RPMI8226 (cell line): ENCODE data around the gene PDE9A.
"Not testable (repeated sequence)": the region's sequence is repeated elsewhere in the genome, so short reads cannot be mapped to it uniquely, and the experiment has no call there.

ENCODE experiments used
- DNase-seq: peaks from one replicate; pipeline ENCODE4 v3.0.0-alpha.2; 2015

The PDE9A gene

GRCh38 chr21:42691901-42692559 is 38.6 kb downstream of the PDE9A start:
- DNase-seq, result no peak

DNA sequence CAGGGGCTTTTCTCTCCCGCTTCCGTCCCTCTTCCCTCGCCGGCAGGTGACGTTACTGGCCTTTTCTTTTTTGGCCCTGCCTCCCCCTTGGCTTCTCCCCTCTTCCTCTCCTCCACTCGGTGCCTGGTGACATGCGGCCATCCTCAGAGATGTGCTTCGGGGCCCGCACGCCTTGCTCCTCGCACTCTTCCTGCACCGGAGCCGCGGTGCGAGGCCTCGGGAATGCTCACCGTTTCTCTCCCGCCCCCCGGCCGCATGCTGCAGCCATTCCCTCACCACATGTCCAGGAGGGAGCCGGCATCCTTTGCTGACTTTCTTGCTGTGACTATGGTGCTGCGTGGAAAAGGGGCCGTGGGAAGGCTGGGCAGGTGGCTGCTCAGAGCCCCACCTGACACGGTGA is 39.3 kb downstream of the PDE9A start:
- DNase-seq, result no peak

GRCh38 chr21:42694751-42695696 is 41.6 kb downstream of the PDE9A start:
- no peak for DNase-seq

DNA sequence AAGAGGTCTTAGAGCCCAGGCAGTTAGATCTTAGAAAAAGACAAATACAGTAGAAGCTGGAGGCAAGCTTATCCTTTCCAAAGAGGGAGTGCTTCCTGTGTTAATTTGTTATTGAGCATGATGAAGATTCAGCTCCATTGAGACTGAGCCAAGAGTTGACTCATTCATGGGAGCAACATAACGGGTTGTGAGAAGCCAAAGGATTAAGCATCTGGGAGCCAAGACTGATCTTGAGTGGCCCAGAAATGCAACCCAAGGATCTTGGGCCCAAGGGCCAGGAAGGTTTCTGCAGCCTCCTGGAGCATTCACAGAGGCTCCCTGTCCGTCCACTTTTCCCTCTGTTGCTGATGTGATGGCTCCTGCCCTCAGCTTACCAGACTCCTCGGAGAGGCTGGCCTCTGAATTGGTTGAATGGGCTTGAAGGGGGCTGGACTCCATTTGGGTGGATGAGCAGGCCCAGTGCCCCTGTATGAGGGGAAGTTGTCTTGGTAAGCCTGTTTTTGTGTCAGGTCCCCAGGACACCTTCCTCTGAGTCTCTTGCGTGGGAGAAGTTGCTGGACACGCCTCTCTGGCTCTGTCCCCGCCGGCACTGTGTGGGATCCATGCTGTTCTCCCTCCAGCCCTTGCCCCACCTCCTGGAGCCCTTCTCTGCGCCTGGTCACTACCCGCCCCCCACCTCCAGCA is 42.4 kb downstream of the PDE9A start:
- no peak for DNase-seq

GRCh38 chr21:42696501-42697040 is 43.1 kb downstream of the PDE9A start:
- DNase-seq, result no peak

- DNase-seq, result no peak
Measured at GRCh38 chr21:42698733-42699132, 45.3 kb downstream of the PDE9A start.

DNA sequence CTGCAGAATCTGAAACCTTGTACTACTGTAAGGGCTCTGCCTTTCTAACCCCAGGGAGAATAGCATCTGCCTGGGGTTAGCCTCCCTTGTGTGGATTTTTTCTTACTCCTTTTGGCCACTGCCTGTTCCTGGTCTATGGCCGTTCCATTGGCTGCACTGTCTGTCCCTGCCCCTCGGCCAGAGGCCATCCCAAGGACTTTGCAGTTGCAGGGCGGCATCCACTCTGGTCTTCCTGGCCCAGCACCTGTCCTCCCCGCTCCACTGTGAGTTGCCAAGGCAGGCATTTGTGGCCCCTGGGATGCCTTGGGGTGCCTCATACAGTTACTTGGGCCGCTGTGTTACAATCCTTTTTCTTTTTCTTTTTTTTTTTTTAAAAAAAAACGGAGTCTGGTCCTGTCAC is 45.8 kb downstream of the PDE9A start:
- no peak for DNase-seq

DNA sequence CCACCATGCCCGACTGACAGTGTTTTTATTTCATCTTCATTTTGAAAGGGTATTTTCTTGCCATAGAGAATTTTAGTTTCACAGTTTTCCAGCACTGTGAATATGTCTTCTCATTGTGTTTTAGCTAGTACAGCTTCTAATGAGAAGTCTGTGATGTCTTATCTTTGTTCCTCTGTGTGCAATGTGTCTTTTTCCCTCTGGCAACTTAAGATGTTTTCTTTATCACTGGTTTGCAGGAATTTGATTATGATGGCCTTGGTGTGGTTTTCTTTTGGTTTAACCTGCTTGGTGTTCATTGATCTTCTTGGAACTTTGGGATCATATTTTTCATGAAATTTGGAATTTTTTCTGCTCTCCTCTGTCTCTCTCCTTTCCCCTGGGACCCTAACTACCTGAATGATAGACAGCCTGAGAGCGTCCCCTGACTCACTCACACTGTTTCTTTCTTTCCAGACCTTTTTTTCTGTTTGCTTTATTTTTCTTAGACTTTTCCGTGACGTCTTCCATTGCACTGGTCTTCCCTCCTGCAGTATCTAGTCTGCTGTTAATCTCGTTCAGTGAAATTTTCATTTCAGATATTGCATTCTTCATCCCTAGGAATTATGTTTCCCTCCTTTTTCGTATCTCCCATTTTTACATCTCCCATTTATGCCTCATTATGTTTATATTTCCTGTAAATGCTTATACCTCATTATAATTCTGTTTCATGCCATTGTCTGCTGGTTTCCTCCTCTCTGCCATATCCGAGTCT is 48.5 kb downstream of the PDE9A start:
- DNase-seq, result no peak

- no peak for DNase-seq
Measured at GRCh38 chr21:42702720-42703119, 49.3 kb downstream of the PDE9A start.

DNA sequence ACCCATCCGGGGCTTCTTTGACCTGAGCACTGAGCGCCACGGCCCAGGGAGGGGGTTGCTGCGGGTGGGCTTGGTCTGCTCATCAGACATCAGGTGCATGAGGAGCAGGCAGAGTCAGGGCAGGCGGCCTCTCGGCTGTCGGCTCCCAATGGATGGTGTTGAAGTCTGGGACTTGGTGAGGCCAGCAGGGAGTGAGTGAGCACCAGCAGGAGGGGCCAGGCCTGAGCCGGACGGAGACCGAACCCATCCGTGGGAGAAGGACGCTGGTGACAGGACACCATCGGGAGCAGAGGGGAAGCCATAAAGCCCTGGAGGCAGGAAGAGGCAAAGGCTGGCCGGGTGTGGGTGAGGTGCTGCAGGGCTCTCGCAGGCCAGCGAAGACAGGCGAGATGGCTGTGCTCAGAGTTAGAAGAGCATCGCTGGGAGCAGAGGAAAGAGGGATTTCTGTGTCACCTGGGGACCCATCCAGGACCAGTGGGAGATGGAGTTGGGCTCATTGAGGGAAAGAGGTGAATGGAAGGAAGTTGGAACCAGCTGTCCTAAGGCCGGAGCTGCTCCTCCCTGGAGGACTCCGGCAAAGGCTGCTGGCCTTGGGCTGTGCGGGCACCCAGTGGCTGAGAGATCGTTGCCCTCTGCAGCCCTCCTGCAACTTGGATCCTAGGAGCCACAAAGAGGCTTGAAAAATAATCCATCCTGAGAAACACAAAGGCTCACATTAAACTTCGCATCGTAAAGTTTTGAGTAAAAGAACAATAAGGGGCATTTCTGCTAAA is 49.9 kb downstream of the PDE9A start:
- no peak for DNase-seq

DNA sequence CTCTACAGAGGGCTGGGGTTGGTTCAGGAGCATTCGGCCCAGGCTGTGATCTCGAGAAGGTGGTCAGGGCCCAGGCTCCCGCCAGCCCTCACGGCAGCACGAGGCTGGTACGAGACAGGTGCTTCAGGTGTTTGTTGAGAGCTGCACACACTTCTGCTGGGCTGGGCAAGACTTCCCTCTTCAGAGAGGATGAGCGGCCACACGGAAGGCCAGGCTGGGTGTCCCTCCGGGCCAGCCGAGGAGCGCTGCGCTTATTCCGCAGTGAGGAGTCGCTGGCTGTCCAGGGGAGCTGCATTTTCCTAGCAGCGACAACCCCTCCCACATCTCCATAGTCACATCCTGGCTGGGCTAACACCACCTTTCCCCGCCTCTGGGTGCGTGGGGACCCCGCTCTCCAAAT is 50.5 kb downstream of the PDE9A start:
- DNase-seq, result no peak

DNA sequence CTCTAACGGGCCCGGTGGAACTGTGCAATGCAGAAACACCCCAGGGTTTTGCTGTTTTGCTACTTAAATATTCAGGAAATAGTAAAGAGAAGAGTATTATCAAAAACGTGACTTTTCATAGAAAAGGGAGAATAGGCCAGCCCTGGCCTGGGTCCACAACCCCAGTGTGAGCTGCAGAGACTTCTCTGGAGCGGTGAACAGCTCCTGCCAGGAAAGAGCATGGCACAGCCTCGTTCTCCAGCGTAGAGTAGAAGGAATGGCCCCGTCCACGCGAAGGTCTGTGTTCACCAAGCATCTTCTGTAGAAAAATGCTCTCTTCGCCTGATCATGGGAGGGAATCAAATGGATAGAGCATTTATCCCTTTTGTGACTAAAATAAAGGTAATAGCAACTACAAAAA is 51.4 kb downstream of the PDE9A start:
- DNase-seq, result no peak

DNA sequence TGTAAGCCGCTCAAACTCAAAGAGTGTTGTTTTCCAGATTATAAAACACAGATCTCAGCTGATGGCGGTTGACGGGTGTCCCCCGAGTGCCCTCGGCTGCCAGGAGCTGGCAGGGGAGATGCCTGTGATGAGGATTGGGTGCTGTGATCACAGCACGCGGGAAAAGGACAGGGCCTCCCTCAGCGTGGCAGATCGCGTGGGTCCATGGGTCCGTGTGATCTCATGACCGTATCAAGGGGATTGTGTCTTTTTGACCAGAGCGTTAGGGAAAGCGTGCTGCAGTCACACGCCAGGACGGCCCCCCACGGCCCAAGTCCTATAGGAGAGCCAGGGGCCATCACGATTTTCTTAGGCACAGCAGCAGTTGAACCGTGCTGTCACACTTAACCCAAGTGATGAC is 51.9 kb downstream of the PDE9A start:
- no peak for DNase-seq

DNA sequence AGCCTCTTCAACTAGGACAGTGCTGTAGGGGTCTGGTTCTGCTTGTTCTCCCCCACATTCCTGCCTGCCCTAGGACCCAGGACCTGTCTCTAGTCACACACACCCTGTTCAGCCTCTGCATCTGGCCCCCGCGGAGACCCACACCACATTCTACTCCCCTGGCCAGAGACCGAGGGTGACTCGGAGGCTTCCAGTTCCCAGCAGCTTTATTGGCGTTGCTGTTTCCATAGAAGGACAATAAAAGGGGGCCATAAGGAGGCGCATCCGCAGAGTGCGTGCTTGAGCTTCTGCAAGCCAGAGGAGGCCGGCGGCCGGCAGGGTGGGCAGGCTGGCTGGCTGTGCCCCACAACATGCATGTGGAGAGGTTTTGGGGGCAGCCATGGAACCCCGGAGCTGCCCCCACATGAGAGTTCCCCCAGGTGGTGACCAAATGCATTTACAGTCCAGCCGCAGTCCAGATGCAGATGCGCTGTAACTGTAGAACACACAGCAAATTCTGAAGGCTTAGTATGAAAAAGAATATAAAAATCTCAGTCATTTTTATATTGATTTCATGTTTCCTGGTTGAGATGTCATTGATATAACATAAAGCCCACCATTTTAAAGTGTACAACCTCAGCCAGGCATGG is 52.4 kb downstream of the PDE9A start:
- DNase-seq, result no peak

DNA sequence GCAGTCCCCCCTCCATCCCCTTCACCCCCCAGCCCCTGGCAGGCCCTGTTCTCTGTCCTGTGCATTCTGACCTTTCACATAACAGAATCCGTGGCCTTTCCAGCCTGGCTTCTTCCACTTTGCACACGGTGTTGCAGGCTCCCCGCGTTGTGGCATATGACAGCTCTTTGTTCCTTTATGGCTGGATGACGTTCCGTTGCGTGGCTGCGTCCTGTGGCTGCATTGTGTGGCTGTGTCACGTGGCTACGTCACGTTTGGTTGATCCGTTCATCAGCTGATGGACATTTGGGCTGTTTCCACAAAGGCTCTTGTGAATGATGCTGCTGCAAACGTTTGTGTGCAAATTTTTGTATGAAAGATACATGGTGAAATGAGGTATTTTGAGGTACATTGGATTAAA is 53.3 kb downstream of the PDE9A start:
- no peak for DNase-seq

- DNase-seq, result no peak
Measured at GRCh38 chr21:42707207-42707830, 53.9 kb downstream of the PDE9A start.

GRCh38 chr21:42708107-42708506 is 54.7 kb downstream of the PDE9A start:
- DNase-seq, result no peak

DNA sequence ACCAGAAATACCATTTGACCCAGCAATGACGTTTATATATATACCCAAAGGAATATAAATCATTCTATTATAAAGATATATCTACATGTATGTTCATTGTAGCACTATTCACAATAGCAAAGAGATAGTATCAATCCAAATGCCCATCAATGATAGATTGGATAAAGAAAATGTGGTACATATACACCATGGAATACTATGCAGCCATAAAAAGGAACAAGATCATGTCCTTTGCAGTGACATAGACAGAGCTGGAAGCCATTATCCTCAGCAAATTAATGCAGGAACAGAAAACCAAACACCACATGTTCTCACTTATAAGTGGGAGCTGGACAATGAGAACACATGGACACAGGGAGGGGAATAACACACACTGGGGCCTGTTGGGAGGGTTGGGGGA is 55.5 kb downstream of the PDE9A start:
- DNase-seq, result not testable (repeated sequence)

DNA sequence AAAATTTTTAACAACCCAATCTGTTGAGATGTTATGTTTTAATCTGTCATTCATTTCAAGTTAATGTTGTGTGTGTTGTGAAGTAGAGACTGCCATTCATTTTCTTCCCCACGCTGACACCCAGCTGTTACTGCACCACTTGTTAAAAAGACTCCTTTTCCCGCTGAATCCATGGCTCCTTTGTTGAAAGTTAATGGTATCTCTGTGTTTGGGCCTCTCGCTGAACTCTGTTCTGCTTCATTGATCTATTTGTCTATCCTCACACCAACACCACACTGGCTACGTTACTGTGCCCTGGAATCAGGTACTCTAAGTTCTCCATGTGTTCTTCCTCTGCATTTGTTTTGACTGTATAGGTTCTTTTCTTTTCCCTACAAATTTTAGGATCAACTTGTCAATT is 58.2 kb downstream of the PDE9A start:
- no peak for DNase-seq

GRCh38 chr21:42715427-42715826 is 62.0 kb downstream of the PDE9A start:
- not testable (repeated sequence) for DNase-seq

DNA sequence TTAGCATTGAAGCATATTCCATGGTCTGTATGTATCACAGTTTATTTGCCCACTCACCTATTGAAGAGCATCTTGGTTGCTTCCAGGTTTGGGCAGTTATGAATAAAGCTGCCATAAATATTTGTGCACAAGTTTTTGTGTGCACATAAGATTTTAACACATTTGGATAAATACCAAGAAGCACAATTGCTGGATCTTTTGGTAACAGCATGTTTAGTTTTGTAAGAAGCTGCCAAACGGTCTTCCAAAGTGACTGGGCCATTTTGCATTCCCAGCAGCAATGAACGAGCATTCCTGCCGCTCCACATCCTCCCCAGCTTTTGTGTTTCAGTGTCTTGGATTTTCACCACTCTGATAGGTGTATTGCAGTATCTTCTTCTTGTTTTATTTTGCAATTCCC is 62.7 kb downstream of the PDE9A start:
- DNase-seq, result no peak
